Measurements from ENCODE around the gene HOXA7. TPM values are rescaled to one million over a fixed set of nuclear protein-coding genes. Genes with fewer than 3 reads are reported as not detected.

The HOXA7 gene
- total and polyA plus RNA-seq, 2 experiments from 2014 or later, result 6.6 to 15.8 TPM

DNA sequence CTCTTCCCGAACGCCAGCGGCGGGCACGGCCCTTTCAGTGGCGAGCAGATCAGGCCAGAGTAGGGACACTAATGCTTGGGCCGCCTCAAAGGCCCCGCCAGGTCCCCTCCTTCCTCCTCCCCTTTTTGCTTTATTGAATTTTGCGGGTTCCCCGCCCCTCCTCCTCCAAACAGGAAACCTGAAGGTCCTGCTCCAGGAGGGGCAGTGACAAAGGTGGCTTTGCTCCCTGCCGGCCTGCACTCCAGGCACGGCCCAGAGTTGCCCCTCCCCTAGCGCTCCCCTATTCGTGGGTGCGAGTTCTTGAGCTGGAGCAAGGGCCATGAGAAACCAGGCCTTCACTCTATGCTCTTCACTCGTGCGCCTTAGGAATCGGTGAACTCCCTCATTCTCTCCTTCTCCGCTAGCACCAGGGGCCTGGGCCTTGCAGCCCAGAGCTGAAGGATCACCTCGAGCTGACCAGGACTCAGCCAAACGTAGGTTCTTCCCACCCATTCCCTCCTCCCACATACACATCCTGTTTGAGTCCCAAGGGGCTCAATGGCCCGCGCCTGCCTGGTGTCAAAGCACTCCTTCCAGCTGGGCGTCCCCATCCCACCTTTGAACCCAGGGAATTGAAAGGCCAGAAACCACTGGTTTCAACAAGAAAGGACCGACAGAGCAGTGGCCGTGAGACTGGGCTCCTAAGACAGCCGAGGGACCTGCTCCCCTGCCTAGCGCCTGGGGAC lies 8.3 kb downstream of the HOXA7 start:
- in situ Hi-C loops (cut with MboI), result no loop called here
- Histone ChIP-seq H3K4me2 (ENCODE audit: unreplicated experiment) (peak overlapping the region; percentile 98), H3K27me3 (replicated peaks; ENCODE audit: insufficient read depth) (no peaks in the 10 kb centered on the region), H3K27ac (peak overlapping the region; percentile 86), H3K4me1 (ENCODE audit: insufficient read depth) (peaks cover 31% of the 10 kb centered on the region), H3F3A (ENCODE audit: insufficient read depth) (peaks cover 24% of the 10 kb centered on the region), H3K36me3 (ENCODE audit: low read depth) (0 out of 2 replicates have a peak, but pooled peaks cover 7% of the 10 kb centered on the region), H3K9me3 (ENCODE audit: low read depth) (no peaks in the 10 kb centered on the region), H3K9me2 (ENCODE audit: insufficient read depth) (no peaks in the 10 kb centered on the region), H2AFZ (peak overlapping the region; percentile 91), H3K4me3 (peak overlapping the region; percentile 89), H3K79me2 (ENCODE audit: insufficient read depth) (peaks cover 95% of the 10 kb centered on the region), H4K20me1 (ENCODE audit: insufficient read depth) (no peaks in the 10 kb centered on the region), H3K9ac (peak overlapping the region; percentile 87)
- no peak for TF ChIP-seq EZH2phosphoT487 (IDR thresholded peaks at IDR 0.05; ENCODE audit: insufficient read depth, low read depth)
- no peak for TF ChIP-seq EZH2 (IDR thresholded peaks at IDR 0.05; ENCODE audit: insufficient read depth, poor library complexity, severe bottlenecking)
- 9 to 14% methylated on average over 20 to 28 of the region's 28 CpGs for WGBS, 2 experiments (ENCODE audit: low coverage in 1 of 2, low lambda C conversion rate in 2 of 2, missing lambda C conversion rate in 2 of 2)
- peak; percentile 65 for DNase-seq

DNA sequence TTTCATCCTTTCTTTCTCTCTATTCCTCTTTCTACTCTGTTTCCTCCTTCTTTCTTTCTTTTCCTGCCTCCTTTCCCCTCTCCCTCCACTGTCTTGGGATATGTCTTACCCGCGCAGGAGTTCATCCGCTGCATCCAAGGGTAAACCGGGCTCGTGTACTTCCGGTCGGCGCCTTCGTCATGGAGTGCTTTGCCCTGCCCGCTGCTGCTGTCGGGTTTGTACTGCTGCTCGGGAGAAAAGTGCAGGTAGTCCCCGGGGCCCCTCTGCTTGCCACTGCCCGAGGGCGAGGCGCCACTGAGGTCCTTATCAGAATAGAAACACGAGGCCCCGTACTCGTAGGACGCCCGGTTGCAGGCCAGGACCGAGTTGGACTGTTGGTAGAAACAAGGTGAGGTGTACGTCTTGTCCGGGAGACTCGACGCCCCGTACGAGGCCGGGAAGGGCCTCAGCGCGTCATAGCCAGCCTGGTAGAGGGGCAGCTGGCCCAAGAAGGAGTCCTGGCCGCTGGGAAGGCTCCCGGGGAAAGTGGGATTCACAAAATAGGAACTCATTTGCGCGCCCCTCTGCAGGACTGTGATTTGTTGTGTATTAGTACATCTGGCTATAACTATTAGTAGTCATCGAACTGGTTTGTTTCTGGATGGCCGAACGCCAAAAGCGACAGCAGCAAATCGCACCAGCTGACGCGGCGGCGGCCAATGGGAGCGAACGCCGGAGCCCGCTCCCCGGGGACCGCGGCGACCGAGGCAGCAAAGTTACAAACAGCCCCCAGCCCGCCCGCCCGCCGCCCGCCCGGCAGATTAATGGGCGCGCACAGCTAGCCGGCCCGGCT lies 9.1 kb downstream of the HOXA7 start, which contains the start of gene HOXA6:
TSS of gene HOXA6 (minus strand) at position 576 of the 832 bp plus-strand sequence. CDS start at position 551, 25 bp downstream.
- no peaks in the 10 kb centered on the region for H4K20me1 ChIP-seq (ENCODE audit: insufficient read depth)
- H3K27me3 ChIP-seq (replicated peaks; ENCODE audit: insufficient read depth), result no peaks in the 10 kb centered on the region
- peaks cover 26% of the 10 kb centered on the region for H3K4me1 ChIP-seq (ENCODE audit: insufficient read depth)
- peak within 1 kb of the TSS; percentile 86 for H3K27ac ChIP-seq
- in situ Hi-C loops (cut with MboI), result no loop called here
- TF ChIP-seq EZH2phosphoT487 (IDR thresholded peaks at IDR 0.05; ENCODE audit: insufficient read depth, low read depth), result no peak
- TF ChIP-seq EZH2 (IDR thresholded peaks at IDR 0.05; ENCODE audit: insufficient read depth, poor library complexity, severe bottlenecking), result no peak
- H3K4me2 ChIP-seq (ENCODE audit: unreplicated experiment), result peak within 1 kb of the TSS; percentile 98
- 0 out of 2 replicates have a peak, but pooled peaks cover 7% of the 10 kb centered on the region for H3K36me3 ChIP-seq (ENCODE audit: low read depth)
- peak within 1 kb of the TSS; percentile 89 for H3K4me3 ChIP-seq
- H3K9me2 ChIP-seq (ENCODE audit: insufficient read depth), result no peaks in the 10 kb centered on the region
- peaks cover 20% of the 10 kb centered on the region; the same call in 1 of the 2 replicates for H3F3A ChIP-seq (ENCODE audit: insufficient read depth)
- peak within 1 kb of the TSS; percentile 91 for H2AFZ ChIP-seq
- WGBS, 2 experiments (ENCODE audit: low coverage in 1 of 2, low lambda C conversion rate in 2 of 2, missing lambda C conversion rate in 2 of 2), result 41 to 48% methylated on average over 52 to 63 of the region's 63 CpGs
- peak within 1 kb of the TSS; percentile 87 for H3K9ac ChIP-seq
- DNase-seq, result peak; percentile 72
- no peaks in the 10 kb centered on the region for H3K9me3 ChIP-seq (ENCODE audit: low read depth)
- peaks cover 89% of the 10 kb centered on the region for H3K79me2 ChIP-seq (ENCODE audit: insufficient read depth)

DNA sequence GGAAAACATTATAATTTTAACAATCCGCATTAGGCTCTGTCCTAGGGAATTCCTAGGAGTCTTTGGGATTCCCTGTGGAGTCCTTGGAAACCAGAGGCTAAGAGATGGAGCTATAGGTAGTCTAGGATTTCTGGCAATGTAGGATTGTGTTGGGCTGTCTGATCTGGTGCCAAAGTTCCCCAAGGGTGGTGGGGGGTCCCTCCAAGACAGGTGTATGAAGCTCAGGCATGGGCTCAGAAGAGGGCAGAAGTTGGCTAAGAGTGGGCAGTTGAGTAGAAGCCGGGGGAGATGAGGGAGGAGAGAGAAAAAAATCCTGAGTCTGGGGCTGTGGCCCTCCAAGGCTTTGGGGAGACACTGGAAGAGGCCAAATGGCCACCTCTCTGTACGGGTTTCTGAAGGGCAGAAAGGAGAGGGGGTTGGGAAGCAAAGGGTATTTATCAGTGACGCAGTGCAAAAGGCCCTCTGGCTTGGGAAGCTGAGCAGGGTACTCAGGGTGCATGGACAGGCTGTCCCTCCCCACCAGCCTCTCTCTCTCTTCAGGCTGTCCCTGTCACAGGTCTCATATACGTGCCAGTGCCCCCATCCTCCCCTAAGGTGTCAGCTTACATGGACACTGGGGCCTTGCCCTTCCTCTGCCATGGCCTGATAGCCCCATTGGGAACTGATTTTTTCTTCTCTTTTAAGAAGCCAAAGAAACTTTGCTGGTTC lies 9.8 kb downstream of the HOXA7 start:
- peaks cover 19% of the 10 kb centered on the region; the same call in 1 of the 2 replicates for H3F3A ChIP-seq (ENCODE audit: insufficient read depth)
- no peak overlapping the region for H3K9ac ChIP-seq
- H3K79me2 ChIP-seq (ENCODE audit: insufficient read depth), result peaks cover 84% of the 10 kb centered on the region
- H2AFZ ChIP-seq, result no peak overlapping the region
- no peak for TF ChIP-seq EZH2phosphoT487 (IDR thresholded peaks at IDR 0.05; ENCODE audit: insufficient read depth, low read depth)
- no peak for TF ChIP-seq EZH2 (IDR thresholded peaks at IDR 0.05; ENCODE audit: insufficient read depth, poor library complexity, severe bottlenecking)
- H3K36me3 ChIP-seq (ENCODE audit: low read depth), result 0 out of 2 replicates have a peak, but pooled peaks cover 7% of the 10 kb centered on the region
- no peaks in the 10 kb centered on the region for H3K27me3 ChIP-seq (replicated peaks; ENCODE audit: insufficient read depth)
- no peaks in the 10 kb centered on the region for H3K9me3 ChIP-seq (ENCODE audit: low read depth)
- no peak overlapping the region for H3K27ac ChIP-seq
- H3K4me2 ChIP-seq (ENCODE audit: unreplicated experiment), result no peak overlapping the region
- 89 to 90% methylated on average over 5 of the region's 5 CpGs for WGBS, 2 experiments (ENCODE audit: low coverage in 1 of 2, low lambda C conversion rate in 2 of 2, missing lambda C conversion rate in 2 of 2)
- no peak overlapping the region for H3K4me3 ChIP-seq
- in situ Hi-C loops (cut with MboI), result no loop called here
- DNase-seq, result no peak
- no peaks in the 10 kb centered on the region for H3K9me2 ChIP-seq (ENCODE audit: insufficient read depth)
- H3K4me1 ChIP-seq (ENCODE audit: insufficient read depth), result peaks cover 26% of the 10 kb centered on the region
- H4K20me1 ChIP-seq (ENCODE audit: insufficient read depth), result no peaks in the 10 kb centered on the region

- Histone ChIP-seq H3K4me3 (no peak overlapping the region), H3K9me3 (ENCODE audit: low read depth) (no peaks in the 10 kb centered on the region), H3K9ac (no peak overlapping the region), H2AFZ (no peak overlapping the region), H3K36me3 (ENCODE audit: low read depth) (peaks cover 13% of the 10 kb centered on the region; the same call in 1 of the 2 replicates), H3F3A (ENCODE audit: insufficient read depth) (peaks cover 15% of the 10 kb centered on the region; the same call in 1 of the 2 replicates), H4K20me1 (ENCODE audit: insufficient read depth) (no peaks in the 10 kb centered on the region), H3K27ac (no peak overlapping the region), H3K4me2 (ENCODE audit: unreplicated experiment) (no peak overlapping the region), H3K9me2 (ENCODE audit: insufficient read depth) (no peaks in the 10 kb centered on the region), H3K79me2 (ENCODE audit: insufficient read depth) (peaks cover 84% of the 10 kb centered on the region), H3K27me3 (replicated peaks; ENCODE audit: insufficient read depth) (no peaks in the 10 kb centered on the region), H3K4me1 (ENCODE audit: insufficient read depth) (peaks cover 26% of the 10 kb centered on the region)
- no peak for DNase-seq
- in situ Hi-C loops (cut with MboI), result no loop called here
- TF ChIP-seq EZH2 (IDR thresholded peaks at IDR 0.05; ENCODE audit: insufficient read depth, poor library complexity, severe bottlenecking), result no peak
- TF ChIP-seq EZH2phosphoT487 (IDR thresholded peaks at IDR 0.05; ENCODE audit: insufficient read depth, low read depth), result no peak
- 96 to 97% methylated on average over 11 of the region's 11 CpGs for WGBS, 2 experiments (ENCODE audit: low coverage in 1 of 2, low lambda C conversion rate in 2 of 2, missing lambda C conversion rate in 2 of 2)
Measured at GRCh38 chr7:27145914-27146412, 10.5 kb downstream of the HOXA7 start.
